HG03565 (cell line): ENCODE measurements around the gene ZNF296.

ENCODE experiments used
- ATAC-seq: cut with Tn5 transposase; IDR thresholded peaks from one replicate; pipeline ENCODE4 v1.9.1; 2021; ENCODE audit warnings: mild to moderate bottlenecking, moderate library complexity; ENCODE audit not compliant: unreplicated experiment

Gene ZNF296

DNA sequence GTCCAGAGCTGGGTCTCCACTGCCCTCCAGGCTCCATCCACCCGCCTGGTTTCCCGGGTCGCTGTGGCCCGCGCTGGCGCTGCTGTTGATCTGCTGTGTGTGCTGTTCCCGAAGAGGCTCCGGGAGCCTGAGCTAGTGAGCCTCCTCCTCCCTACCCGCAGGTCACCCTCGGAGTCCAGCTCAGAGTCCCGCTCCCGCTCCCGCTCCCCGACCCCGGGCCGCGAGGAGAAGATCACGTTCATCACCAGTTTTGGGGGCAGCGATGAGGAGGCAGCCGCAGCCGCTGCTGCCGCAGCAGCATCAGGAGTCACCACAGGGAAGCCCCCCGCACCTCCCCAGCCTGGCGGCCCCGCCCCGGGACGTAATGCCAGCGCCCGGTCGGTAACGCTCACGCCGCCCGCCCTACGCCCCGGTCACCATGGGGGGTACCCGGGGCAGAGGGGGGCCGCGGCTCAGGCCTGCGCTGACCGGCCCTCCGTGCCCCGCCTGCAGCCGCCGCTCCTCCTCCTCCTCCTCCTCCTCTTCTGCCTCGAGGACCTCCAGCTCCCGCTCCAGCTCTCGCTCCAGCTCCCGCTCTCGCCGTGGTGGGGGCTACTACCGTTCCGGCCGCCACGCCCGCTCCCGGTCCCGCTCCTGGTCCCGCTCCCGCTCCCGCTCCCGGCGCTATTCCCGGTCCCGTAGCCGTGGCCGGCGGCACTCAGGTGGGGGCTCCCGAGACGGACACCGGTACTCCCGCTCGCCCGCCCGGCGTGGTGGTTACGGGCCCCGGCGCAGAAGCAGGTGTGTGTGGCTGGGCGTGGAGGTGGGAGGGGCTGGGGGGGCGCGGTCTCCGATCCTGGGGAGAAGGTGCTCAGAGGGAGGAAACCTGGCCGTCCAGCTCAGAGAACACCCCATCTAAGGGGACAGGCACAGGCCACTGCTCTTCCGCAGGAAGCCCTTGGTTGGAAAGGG is 12.2 kb downstream of the ZNF296 start:
- ATAC-seq = no peak

GRCh38 chr19:45061965-45062364 is 14.3 kb downstream of the ZNF296 start:
- no peak for ATAC-seq

DNA sequence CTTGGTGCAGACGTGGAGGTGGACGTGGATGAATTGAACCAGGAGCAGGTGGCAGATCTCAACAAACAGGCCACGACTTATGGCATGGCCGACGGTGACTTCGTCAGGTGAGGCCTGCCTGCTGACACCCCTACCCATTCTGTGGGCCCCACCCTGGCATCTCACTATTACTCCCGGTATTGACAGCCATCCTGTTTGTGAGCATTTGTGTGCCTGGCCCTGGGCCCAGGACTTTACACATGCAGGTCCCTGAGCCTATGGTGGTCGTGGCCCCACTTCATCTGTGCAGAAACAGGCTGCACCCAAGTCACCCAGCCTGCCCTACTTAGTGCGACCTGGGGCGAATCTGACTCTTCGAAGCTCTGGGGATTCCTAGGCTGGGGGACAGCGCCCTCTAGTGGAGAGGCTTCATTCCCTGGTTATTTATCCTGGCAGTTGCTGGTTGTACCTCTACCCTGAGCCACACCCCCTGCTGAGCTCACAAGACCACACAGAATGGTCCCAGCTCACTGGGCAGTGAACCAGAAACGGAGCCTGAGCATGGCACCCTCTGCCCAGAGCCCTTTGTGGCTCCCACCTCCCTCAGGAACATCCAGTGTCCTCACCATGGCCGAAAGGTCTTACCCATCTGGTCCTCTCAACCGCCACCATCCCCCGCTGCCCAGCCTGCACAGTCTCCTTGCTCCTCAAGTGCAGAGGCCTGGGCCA is 16.9 kb downstream of the ZNF296 start:
- ATAC-seq = no peak

- no peak for ATAC-seq
Measured at GRCh38 chr19:45058622-45059159, 17.6 kb downstream of the ZNF296 start.

GRCh38 chr19:45057444-45057843 is 18.8 kb downstream of the ZNF296 start:
- ATAC-seq = no peak

DNA sequence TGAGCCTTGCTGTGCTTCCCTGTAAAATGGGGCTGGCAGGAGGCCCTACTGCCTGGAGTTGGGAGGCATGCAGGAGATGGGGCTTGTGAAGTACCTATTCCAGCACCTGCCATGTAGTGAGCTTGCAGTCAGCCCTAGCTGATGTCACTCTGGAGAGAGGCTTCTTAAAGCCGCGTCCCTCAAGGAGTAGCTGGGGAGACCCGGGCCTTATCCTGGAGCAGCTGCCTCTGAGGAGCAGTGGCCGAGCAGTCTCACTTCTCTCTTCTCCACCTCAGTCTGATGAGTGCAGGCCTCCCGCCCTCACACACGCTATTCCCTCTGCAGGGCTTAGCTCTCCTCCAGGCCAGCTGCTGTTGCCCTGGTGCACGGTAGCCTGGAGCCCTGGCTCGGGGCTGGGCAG is 19.4 kb downstream of the ZNF296 start:
- no peak for ATAC-seq

GRCh38 chr19:45051929-45052579 is 24.2 kb downstream of the ZNF296 start:
- no peak for ATAC-seq

GRCh38 chr19:45050036-45050435 is 26.2 kb downstream of the ZNF296 start:
- ATAC-seq = no peak

- ATAC-seq = no peak
Measured at GRCh38 chr19:45049073-45049736, 27.1 kb downstream of the ZNF296 start.

DNA sequence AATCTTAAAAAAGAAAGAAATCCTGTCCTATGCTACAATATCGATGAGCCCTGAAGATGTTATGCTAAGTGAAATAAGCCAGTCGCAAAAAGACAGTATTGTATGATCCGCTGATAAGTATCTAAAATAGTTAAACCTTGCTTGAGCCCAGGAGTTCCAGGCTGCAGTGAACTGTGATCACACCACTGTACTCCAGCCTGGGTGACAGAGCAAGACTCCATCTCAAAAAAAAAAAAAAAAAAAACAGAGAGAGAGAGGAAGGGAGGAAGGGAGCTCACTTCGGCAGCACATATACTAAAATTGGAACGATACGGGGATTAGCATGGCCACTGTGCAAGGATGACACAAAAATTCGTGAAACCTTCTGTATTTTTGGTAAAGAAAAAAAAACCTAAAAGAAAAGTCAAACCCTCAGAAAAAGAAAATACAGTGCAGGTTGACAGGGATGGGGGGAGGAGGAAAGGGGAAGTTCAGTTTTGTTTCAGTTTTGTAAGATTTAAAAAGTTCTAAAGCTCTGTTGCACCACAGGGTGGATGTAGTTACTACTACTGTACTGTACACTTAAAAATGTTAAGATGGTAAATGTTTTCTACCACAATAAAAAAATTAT is 29.0 kb downstream of the ZNF296 start:
- ATAC-seq = no peak

DNA sequence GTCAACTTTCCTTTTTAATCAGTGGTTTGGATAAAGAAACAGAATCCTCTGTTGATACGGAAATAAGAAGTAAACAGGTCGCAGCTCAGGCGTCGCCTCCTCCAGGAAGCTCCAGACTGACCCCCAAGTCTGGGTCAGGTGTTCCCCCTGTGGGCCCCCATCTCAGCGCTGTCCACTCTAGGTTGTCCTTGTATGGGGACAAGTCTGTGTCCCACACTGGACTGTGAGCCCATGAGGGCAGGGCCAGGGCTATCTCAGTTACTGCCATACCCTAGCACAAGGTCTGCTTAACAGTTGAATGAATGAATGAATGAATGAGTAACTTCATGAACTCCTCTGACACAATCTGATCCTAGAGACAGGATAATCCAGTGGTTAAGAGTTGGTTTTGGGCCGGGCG is 29.9 kb downstream of the ZNF296 start:
- ATAC-seq = no peak

DNA sequence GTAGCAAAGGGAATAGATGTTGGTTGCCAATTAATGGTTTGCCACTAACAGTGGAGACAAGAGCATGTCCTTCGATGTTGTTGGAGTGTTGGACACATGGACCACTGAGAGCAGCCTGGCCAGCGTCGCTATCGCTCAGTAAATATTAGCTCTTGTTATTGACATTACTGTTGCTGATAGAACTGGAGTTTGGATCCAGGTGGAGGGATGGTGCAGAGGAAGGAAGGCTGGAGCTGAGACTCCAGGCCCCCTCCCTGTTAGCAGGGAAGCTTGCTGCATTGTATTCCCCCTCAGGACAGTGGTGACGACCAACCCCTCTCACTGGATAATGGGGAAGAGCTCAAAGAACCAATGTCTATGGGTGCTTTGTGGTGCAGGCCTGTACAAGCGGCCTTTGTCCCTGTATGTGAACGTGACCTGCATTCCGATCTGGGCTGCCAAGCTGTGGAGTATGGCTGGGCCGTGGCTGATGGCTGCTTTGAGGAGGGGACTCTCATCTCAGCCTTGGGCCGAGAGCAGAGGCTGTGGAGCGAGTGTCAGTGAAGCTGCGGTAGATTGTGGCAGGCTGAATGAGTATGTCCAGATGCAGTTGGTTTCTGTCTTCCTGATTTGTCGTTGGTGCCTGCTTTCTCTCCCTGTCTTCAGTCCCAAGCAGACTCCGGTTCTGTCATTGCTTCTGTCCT is 30.5 kb downstream of the ZNF296 start:
- ATAC-seq = no peak

GRCh38 chr19:45041125-45041524 is 35.2 kb downstream of the ZNF296 start:
- no peak for ATAC-seq

GRCh38 chr19:45040059-45040771 is 36.1 kb downstream of the ZNF296 start:
- ATAC-seq = no peak

- ATAC-seq = peak; percentile 83
Measured at GRCh38 chr19:45038931-45039893, 37.1 kb downstream of the ZNF296 start, which contains the start of gene CLASRP. CLASRP (plus strand) TSS chr19:45039045; CDS start chr19:45040213, 1,168 bp downstream.

- no peak for ATAC-seq
Measured at GRCh38 chr19:45037393-45038169, 38.7 kb downstream of the ZNF296 start.

DNA sequence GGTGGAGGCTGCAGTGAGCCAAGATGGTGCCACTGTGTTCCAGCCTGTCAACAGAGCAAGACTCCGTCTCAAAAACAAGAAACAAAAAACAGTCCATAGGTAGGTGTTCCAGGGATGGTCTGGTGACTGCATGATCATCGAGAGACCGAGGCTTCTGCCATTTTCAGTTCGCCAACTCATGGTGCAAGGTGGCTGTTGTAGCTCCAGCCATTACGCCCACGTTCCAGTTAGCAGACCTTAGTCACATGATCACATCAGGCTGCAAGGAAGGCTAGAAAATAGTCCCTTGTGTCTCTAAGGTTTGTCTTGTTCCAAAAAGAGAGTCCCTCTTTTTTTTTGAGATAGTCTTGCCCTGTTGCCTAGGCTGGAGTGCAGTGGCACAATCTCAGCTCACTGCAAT is 40.5 kb downstream of the ZNF296 start:
- ATAC-seq = no peak
